ENCODE results near the gene GDAP2.
"Not testable (repeated sequence)": the region's sequence is repeated elsewhere in the genome, so short reads cannot be mapped to it uniquely, and the experiment has no call there.

Gene GDAP2

GRCh38 chr1:117899801-117900200 is 29.6 kb downstream of the GDAP2 start:
- DNase-seq (ENCODE audit: low spot score): no peak

DNA sequence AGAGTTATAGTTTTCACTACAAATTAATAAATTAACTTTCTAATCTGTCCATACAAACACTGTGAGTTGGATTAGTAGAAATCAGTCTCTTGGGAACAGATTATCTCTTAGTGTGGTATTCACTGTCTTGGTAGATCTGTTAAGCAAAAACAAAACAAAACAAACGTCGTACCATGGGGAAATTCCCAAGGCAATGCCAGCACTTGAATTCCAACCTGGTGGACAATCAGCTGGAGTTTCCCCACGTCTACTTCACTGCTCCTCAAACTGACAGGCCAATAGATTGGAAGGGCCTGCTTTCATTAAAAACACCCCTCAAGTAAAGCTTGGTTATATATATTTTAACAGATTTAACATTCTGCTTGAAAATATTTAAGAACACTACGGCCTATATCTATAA is 31.9 kb downstream of the GDAP2 start:
- DNase-seq (ENCODE audit: low spot score): no peak

GRCh38 chr1:117895482-117896114 is 33.8 kb downstream of the GDAP2 start:
- DNase-seq (ENCODE audit: low spot score): peak; percentile 76

DNA sequence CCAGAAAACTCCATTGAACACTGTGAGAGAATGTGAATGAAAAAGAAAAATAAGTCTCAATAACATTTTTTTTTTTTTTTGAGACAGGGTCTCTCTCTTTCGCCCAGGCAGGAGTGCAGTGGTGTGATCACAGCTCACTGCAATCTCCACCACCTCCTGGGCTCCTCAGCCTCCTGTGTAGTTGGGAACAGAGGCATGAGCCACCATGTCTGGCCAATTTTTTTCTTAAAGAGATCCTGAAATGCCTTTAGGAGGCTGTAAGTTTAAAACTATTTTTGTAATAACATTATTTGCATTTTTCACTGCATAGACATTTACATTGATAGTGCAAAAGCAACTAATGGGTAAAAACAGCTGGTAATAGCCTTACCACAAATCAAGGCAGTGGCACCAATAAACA is 35.3 kb downstream of the GDAP2 start:
- no peak for DNase-seq (ENCODE audit: low spot score)

GRCh38 chr1:117892512-117892911 is 36.9 kb downstream of the GDAP2 start:
- DNase-seq (ENCODE audit: low spot score): no peak

GRCh38 chr1:117890452-117890851 is 39.0 kb downstream of the GDAP2 start:
- no peak for DNase-seq (ENCODE audit: low spot score)

DNA sequence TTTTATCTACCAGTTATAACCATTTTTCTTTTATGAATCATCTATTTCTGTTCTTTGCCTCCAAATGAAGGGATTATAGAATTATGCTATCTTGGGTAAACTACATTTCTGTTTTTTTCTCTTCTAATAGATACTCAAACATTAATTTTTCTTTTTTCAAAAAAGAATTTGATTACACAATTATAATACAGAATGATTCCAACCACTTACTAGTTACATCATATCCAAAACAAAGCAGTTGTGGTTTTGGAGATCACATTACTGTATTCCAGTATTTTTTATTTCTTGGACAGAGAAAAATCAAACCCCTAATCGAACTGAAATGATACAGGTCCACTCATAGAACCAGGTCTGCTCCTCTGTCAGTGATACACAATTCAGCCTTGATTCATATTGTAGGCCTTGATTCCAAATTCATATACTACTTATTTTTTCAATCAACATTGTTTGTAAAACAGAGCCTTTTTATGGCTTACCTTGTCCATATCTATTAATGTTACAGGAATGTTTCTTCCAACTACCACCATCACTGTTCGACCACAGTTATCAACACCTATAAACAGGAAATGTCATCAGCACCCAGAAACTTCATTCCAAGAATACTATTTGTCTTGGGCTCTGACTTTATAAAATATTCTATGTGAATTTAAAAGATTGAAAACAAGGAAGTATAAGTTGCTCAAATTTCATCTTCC is 43.2 kb downstream of the GDAP2 start:
- no peak for DNase-seq (ENCODE audit: low spot score)

DNA sequence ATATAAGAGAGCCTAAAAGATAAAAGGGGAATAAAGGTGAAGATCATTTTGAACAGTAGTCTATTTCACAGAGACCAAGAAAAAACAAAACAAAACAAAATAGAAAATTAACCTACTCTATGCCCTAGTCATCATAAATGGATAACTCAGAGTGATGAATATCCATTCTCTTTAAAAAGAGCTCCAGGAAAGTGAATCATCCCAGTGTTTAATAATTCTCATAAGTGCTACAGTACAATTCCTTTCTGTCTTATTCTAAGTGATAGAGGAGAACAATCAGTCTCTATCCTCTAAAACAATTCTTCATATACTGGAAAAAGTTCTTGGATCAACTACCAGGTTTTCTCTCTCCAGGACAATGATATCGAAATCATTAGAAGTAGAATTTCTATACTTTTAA is 45.8 kb downstream of the GDAP2 start:
- DNase-seq (ENCODE audit: low spot score): peak; percentile 21

- DNase-seq (ENCODE audit: low spot score): no peak
Measured at GRCh38 chr1:117879284-117879683, 50.1 kb downstream of the GDAP2 start.

GRCh38 chr1:117877823-117878222 is 51.6 kb downstream of the GDAP2 start:
- no peak for DNase-seq (ENCODE audit: low spot score)

DNA sequence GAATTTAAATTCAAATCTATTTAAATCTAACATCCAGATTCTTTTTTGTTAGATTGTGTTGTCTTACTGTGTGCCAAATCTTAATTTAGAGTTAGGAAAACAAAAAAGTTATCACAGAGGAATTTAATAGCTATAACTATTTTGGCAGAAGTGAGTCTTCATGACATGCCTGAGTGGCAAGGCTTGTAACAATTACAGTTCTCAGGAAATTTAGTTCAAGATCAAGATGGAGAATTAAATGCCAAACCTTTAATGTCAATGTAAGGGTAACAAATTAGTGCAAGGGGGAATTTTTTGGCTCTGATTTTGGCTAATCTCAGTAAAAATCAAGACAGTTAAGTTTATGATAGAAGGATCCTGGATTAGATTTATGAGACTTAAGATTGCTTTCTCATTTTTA is 58.4 kb downstream of the GDAP2 start:
- DNase-seq (ENCODE audit: low spot score): no peak

DNA sequence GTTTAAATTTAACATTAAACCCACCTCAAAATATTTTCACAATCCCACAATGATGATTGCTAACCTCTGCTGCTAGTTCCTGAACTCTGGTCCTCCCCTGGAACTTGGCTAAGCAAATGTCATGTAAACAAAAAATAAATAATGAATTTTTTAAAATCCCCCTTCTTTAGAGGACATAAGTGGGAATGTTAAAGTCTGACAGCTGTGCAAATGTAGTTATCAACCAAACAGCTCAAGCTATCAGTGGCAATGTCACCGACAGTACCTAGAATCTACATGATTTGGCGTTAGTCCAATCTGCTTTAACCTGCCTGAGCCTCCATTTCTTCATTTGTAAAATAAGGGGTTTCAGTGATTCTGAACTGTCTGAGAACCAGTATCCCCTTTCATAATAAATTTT is 67.7 kb downstream of the GDAP2 start:
- DNase-seq (ENCODE audit: low spot score): no peak

DNA sequence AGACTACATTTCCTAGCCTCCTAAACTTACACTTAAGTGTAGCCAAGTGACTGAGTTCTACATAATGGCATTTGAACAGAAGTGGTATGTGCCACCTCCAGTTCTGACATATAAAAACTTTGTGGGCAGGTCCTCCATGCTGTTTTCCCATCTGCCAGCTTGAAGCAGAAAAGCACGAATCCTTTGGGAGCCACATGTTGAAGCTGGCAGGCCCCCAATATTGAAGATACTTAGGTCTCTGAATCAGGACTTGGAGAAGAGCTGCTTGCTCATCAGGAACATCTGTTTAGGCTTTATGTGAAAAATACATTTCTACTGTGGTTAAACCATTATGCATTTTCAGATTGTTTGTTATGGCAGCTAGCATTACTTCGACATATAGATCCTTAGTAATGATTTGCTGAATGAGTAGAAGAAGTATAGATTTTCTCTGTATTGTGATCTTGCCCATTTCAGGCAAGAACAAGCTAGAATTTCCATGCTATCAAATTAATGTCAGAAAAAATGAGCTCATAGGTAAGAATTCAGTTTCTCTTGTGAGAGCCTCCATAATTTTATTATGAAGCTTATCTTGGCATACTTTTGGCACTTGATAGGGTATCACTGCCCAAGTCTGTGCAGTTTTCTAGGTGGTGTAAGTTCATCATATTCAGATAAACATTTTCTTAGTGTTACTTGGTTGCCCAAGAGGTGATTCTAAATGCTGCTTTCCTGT is 68.4 kb downstream of the GDAP2 start:
- DNase-seq (ENCODE audit: low spot score): no peak

DNA sequence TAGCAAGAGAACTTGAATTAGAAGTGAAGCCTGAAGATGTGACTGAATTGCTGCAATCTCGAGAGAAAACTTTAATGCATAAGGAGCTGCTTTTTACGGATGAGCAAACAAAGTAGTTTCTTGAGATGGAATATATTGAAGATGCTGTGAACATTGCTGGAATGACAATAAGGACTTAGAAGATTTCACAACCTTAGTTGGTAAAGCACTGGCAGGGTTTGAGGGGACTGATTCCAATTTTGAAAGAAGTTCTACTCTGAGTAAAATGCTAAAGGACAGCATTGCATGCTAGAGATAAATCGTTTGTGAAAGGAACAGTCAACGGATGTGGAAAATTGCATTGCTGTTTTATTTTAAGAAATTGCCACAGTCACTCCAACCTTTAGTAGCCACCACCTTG is 69.5 kb downstream of the GDAP2 start:
- no peak for DNase-seq (ENCODE audit: low spot score)

- DNase-seq (ENCODE audit: low spot score): no peak
Measured at GRCh38 chr1:117857418-117857817, 72.0 kb downstream of the GDAP2 start.

GRCh38 chr1:117852853-117853553 is 76.4 kb downstream of the GDAP2 start:
- no peak for DNase-seq (ENCODE audit: low spot score)

GRCh38 chr1:117851687-117852086 is 77.7 kb downstream of the GDAP2 start:
- DNase-seq (ENCODE audit: low spot score): no peak

DNA sequence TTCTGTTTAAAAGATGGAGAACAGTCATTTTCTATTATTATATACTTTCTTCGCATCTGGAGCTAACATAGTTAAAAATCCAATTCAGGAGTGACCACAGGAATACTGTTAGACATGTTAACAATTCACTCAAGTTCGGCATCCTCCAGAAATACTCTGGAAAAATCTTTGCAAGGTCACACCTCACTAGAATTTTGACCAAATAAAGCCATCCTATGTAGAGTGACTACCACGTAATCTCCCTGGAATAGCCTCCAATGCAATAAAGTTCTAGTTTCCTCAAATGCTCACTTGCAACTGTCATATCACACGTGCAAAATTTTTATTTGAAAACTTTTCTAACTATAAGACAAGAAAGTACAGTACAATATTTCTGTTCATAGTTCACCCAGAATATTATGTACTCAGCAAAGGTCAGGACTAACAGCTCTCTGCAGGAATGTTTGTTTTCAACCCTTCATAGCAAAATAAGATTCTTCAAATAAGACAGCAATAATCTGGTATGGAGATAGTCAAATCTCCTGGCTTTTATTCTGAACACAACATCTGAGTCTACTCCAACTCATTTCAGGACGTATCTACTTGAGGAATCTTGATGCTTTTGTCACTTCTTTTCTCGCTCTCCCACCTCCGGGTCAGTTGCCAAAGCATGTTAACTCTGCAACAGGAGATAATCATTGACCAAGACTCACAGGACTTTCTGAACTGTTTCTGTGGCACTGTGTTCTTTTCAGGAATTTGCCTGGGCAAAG is 82.6 kb downstream of the GDAP2 start:
- no peak for DNase-seq (ENCODE audit: low spot score)

DNA sequence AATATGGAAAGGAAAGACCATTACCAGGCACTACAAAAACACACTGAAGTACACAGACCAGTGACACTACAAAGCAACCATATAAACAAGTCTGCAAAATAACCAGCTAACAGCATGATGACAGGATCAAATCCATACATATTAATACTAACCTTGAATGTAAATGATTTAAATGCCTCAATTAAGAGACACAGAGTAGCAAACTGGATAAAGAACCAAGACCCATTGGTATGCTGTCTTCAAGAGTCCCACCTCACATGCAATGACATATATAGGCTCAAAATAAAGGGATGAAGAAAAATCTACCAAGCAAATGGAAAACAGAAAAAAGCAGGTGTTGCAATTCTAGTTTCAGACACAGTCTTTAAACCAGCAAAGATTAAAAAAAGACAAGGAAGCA is 84.9 kb downstream of the GDAP2 start:
- DNase-seq (ENCODE audit: low spot score): not testable (repeated sequence)

DNA sequence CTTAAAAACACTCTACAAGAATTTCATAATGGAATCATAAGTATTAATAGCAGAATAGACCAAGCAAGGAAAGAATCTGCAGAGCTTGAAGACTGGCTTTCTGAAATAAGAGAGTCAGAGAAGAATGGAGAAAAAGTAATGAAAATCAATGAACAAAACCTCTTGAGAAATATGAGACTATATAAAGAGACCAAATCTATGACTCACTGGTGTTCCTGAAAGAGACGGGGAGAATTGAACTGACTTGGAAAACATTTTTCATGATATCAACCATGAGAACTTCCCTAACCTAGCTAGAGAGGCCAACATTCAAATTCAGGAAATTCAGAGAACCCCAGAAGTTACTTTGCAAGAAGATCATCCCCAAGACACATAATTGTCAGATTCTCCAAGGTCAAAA is 85.6 kb downstream of the GDAP2 start:
- no peak for DNase-seq (ENCODE audit: low spot score)

DNA sequence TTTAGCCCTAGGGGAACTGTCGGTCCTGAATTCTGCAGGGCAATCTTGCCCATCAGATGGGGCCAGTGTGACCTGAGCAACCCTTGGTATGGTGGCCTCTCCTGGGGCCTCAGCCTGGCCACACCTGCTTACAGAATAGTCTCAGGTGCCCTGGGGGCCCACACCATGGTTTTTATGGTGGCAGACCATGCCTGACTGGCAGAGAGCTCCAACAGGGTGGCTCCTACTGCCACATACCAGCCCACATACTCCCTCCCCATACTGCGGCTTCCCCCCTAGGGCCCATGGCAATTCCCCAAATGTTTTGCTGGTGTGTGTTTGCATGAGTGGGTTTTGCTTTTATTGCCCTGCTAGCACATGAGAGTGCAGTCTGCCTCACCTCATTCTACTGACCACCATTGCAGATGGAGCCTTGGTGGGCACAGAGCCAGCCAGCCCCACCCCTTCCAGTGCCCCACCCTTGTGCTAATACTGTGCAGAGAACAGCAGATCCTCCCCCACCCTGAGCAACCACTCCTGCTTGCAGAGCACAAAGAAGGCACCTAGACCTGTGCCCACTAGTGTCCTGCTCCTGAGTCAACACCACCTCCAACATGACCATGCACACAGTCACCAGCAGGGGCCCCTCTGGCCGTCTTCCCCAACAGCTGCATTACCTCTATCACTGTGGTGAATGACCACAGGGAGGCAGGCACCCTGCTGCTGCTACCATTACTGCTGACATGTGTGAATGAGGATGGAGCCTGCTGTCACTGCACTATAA is 86.8 kb downstream of the GDAP2 start:
- DNase-seq (ENCODE audit: low spot score): no peak

Measured in kidney capillary endothelial cell (primary cell).